ENCODE data around the gene INPP4A. TPM values are rescaled to one million over a fixed set of nuclear protein-coding genes. Genes with fewer than 3 reads are reported as not detected.

INPP4A gene
- total RNA-seq, 1 experiment from 2014 or later = 23.4 TPM

DNA sequence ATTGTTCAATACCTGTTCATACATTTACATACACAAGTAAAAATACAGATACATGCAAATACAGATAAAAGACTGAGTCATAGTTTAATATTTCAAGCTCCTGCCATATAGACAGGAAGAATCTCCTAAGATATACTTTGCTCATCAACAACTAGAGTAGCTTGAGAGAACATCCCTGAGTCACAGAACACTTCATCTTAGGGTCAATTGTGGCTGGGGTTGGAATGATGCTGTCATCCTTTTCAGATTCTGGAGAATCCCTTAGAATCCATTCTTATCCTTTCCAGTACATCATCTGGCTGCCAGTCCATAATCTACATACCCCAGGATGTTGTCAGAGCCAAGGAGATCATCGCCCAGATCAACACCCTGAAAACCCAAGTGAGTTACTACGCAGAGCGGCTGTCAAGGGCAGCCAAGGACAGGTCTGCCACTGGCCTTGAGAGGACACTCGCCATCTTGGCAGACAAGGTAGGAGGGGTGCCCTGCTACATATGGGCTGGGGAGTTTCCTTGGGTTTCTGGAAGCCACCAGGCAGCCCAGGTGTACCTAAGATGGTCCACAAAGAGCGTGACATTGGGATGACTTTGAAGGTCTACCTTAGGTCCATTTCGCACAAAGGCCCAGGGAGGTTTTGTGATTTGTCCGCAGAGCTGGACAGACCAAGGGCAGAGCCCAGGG lies 108.0 kb downstream of the INPP4A start:
- H3K27me3 ChIP-seq (ENCODE audit: low read length) = no peaks in the 10 kb centered on the region
- no peak overlapping the region for H3K9ac ChIP-seq (ENCODE audit: low read length)
- H4K20me1 ChIP-seq (ENCODE audit: low read length) = no peaks in the 10 kb centered on the region
- intact Hi-C loops (cut with micrococcal nuclease) = no loop called here
- H3K9me2 ChIP-seq (replicated peaks; ENCODE audit: low read length) = no peaks in the 10 kb centered on the region
- H3F3A ChIP-seq (ENCODE audit: low read length, unreplicated experiment) = no peaks in the 10 kb centered on the region
- TF ChIP-seq, protein P1, sequence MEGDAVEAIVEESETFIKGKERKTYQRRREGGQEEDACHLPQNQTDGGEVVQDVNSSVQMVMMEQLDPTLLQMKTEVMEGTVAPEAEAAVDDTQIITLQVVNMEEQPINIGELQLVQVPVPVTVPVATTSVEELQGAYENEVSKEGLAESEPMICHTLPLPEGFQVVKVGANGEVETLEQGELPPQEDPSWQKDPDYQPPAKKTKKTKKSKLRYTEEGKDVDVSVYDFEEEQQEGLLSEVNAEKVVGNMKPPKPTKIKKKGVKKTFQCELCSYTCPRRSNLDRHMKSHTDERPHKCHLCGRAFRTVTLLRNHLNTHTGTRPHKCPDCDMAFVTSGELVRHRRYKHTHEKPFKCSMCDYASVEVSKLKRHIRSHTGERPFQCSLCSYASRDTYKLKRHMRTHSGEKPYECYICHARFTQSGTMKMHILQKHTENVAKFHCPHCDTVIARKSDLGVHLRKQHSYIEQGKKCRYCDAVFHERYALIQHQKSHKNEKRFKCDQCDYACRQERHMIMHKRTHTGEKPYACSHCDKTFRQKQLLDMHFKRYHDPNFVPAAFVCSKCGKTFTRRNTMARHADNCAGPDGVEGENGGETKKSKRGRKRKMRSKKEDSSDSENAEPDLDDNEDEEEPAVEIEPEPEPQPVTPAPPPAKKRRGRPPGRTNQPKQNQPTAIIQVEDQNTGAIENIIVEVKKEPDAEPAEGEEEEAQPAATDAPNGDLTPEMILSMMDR (conservative IDR thresholded peaks at IDR 0.05; ENCODE audit: low read depth, low read length) = no peak
- TF ChIP-seq EZH2phosphoT487 (IDR thresholded peaks at IDR 0.05; ENCODE audit: borderline replicate concordance, low read length) = no peak
- no peak for TF ChIP-seq EZH2 (IDR thresholded peaks at IDR 0.05; ENCODE audit: low read length, unreplicated experiment)
- H3K4me3 ChIP-seq (ENCODE audit: low read length) = no peak overlapping the region
- H3K36me3 ChIP-seq (ENCODE audit: low read depth, low read length) = 0 out of 2 replicates have a peak, but pooled peaks cover 2% of the 10 kb centered on the region
- DNase-seq (peak; percentile 10), ATAC-seq (no peak)
- H3K79me2 ChIP-seq (ENCODE audit: low read length) = no peaks in the 10 kb centered on the region
- ChIA-PET CTCF (no interaction called here), POLR2A (ENCODE audit: unreplicated experiment) (no interaction called here)
- H3K27ac ChIP-seq (ENCODE audit: low read length) = no peak overlapping the region
- BruUV-seq (replicated peaks) = no TSS peak
- no peaks in the 10 kb centered on the region for H3K4me1 ChIP-seq (ENCODE audit: insufficient read depth, low read length)
- no peak overlapping the region for H2AFZ ChIP-seq (ENCODE audit: low read length)
- H3K4me2 ChIP-seq (ENCODE audit: low read length) = no peak overlapping the region
- no peaks in the 10 kb centered on the region for H3K9me3 ChIP-seq (ENCODE audit: low read length)

DNA sequence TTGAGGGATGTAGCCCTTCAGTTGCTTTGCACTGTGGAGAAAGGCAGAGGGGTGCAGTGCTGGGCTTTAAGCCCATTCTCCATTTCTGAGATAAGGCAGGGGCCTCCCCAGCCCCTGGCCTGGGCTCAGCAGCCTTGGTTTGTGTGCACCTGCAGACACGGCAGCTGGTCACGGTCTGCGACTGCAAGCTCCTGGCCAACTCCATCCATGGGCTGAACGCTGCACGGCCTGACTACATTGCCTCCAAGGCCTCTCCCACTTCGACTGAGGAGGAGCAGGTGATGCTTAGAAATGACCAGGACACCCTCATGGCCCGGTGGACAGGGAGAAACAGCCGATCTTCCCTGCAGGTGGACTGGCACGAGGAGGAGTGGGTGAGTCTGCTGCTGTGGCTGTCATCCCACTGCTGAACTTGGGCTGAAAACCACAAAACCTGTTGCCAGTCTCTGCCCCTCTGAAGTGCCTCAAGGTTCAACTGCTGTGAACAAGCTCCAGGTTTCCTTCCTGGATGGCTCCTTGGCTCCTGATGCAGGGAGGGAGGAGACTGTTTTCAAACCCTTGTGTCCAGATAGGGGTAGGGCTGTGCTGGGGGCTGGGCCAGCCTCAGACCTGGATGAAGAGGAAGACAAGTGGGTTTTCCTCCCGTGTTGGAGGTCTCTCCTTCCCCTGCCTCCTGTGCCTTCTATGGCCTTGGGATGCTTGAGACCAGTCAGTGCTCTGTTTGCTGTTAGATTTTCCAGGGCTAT lies 109.6 kb downstream of the INPP4A start:
- DNase-seq = no peak
- no peak for ATAC-seq
- Histone ChIP-seq H2AFZ (ENCODE audit: low read length) (no peak overlapping the region), H3K9me3 (ENCODE audit: low read length) (no peaks in the 10 kb centered on the region), H3K4me1 (ENCODE audit: insufficient read depth, low read length) (peaks cover under 1% of the 10 kb centered on the region), H3F3A (ENCODE audit: low read length, unreplicated experiment) (no peaks in the 10 kb centered on the region), H3K36me3 (ENCODE audit: low read depth, low read length) (0 out of 2 replicates have a peak, but pooled peaks cover 2% of the 10 kb centered on the region), H3K79me2 (ENCODE audit: low read length) (no peaks in the 10 kb centered on the region), H3K4me3 (ENCODE audit: low read length) (no peak overlapping the region), H3K4me2 (ENCODE audit: low read length) (no peak overlapping the region), H4K20me1 (ENCODE audit: low read length) (no peaks in the 10 kb centered on the region), H3K27me3 (ENCODE audit: low read length) (no peaks in the 10 kb centered on the region), H3K9ac (ENCODE audit: low read length) (no peak overlapping the region), H3K9me2 (replicated peaks; ENCODE audit: low read length) (no peaks in the 10 kb centered on the region), H3K27ac (ENCODE audit: low read length) (no peak overlapping the region)
- CTCF ChIA-PET = no interaction called here
- POLR2A ChIA-PET (ENCODE audit: unreplicated experiment) = no interaction called here
- TF ChIP-seq EZH2 (IDR thresholded peaks at IDR 0.05; ENCODE audit: low read length, unreplicated experiment) (no peak), EZH2phosphoT487 (IDR thresholded peaks at IDR 0.05; ENCODE audit: borderline replicate concordance, low read length) (no peak)
- TF ChIP-seq, protein P1 (conservative IDR thresholded peaks at IDR 0.05; ENCODE audit: low read depth, low read length) = no peak
- no TSS peak for BruUV-seq (replicated peaks)
- intact Hi-C loops (cut with micrococcal nuclease) = no loop called here

DNA sequence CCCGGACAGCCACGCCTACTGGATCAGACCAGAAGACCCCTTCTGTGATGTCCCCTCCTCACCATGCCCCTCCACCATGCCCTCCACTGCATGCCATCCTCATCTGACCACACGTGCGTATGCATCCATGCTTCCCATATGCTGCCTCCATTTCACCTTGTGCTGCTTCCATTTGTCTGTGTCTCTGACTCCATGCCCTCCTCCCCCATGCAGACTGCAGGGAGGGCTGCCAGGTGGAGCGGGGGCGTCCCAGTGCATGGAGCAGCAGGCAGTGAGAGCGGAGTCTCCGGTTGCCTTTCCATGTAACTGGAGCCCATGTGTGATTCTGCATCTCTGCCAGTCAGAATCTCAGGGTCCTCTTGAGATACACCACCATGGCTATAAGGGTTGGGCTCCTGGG lies 111.0 kb downstream of the INPP4A start:
- Histone ChIP-seq H3K27me3 (ENCODE audit: low read length) (no peaks in the 10 kb centered on the region), H3K9me3 (ENCODE audit: low read length) (no peaks in the 10 kb centered on the region), H2AFZ (ENCODE audit: low read length) (no peak overlapping the region), H3K4me2 (ENCODE audit: low read length) (no peak overlapping the region), H3K36me3 (ENCODE audit: low read depth, low read length) (0 out of 2 replicates have a peak, but pooled peaks cover 2% of the 10 kb centered on the region), H3K79me2 (ENCODE audit: low read length) (no peaks in the 10 kb centered on the region), H3K4me3 (ENCODE audit: low read length) (no peak overlapping the region), H3K27ac (ENCODE audit: low read length) (no peak overlapping the region), H3F3A (ENCODE audit: low read length, unreplicated experiment) (no peaks in the 10 kb centered on the region), H4K20me1 (ENCODE audit: low read length) (no peaks in the 10 kb centered on the region), H3K9me2 (replicated peaks; ENCODE audit: low read length) (no peaks in the 10 kb centered on the region), H3K9ac (ENCODE audit: low read length) (no peak overlapping the region), H3K4me1 (ENCODE audit: insufficient read depth, low read length) (peaks cover 14% of the 10 kb centered on the region)
- no peak for ATAC-seq
- CTCF ChIA-PET = no interaction called here
- no peak for DNase-seq
- BruUV-seq (replicated peaks) = no TSS peak
- TF ChIP-seq, protein P1 (conservative IDR thresholded peaks at IDR 0.05; ENCODE audit: low read depth, low read length) = no peak
- TF ChIP-seq EZH2phosphoT487 (IDR thresholded peaks at IDR 0.05; ENCODE audit: borderline replicate concordance, low read length) (no peak), EZH2 (IDR thresholded peaks at IDR 0.05; ENCODE audit: low read length, unreplicated experiment) (no peak)
- intact Hi-C loops (cut with micrococcal nuclease) = no loop called here
- POLR2A ChIA-PET (ENCODE audit: unreplicated experiment) = no interaction called here

Data from PC-3 (cell line).